Activated CD4-positive, alpha-beta T cell treated with anti-CD3 and anti-CD28 coated beads, Interleukin-2, amount 10 ng/mL, durations not matched to agents 24 days and 14 days (primary cell): ENCODE data around the gene LAMTOR5. TPM values are rescaled to one million over a fixed set of nuclear protein-coding genes. Genes with fewer than 3 reads are reported as not detected.

ENCODE experiments used
- DNase-seq: peaks from one replicate; pipeline ENCODE4 v3.0.0; 2022
- H3K27ac Mint-ChIP-seq: one replicate; pipeline ENCODE4 v1.8.0; 2022; ENCODE audit warnings: mild to moderate bottlenecking, mixed read lengths
- H3K27me3 Mint-ChIP-seq: one replicate; pipeline ENCODE4 v1.8.0; 2022; ENCODE audit warnings: mixed read lengths
- H3K36me3 Mint-ChIP-seq: one replicate; pipeline ENCODE4 v1.8.0; 2022; ENCODE audit warnings: low read depth, mild to moderate bottlenecking, mixed read lengths
- H3K4me1 Mint-ChIP-seq: one replicate; pipeline ENCODE4 v1.8.0; 2021; ENCODE audit warnings: mixed read lengths
- H3K4me3 Mint-ChIP-seq: one replicate; pipeline ENCODE4 v1.8.0; 2022; ENCODE audit warnings: mild to moderate bottlenecking, moderate library complexity, mixed read lengths
- H3K9me3 Mint-ChIP-seq: one replicate; pipeline ENCODE4 v1.8.0; 2021; ENCODE audit warnings: mixed read lengths
- intact Hi-C: fragments of 100-400 bp; cut with micrococcal nuclease; formaldehyde crosslinking; loops from one replicate; pipeline ENCODE4 v1.15.1; 2023
- total RNA-seq: library from RNA; stranded (reverse); gene quantifications from 2 replicates; pipeline ENCODE4 v1.2.3, GENCODE V29; 2022

LAMTOR5 gene
- total RNA-seq, 1 donor from 2014 or later, result 180 TPM

GRCh38 chr1:110390096-110390495, 17.4 kb downstream of the LAMTOR5 start:
- DNase-seq, result no peak
- no peak overlapping the region for H3K27ac Mint-ChIP-seq
- no peaks in the 10 kb centered on the region for H3K27me3 Mint-ChIP-seq
- H3K9me3 Mint-ChIP-seq, result no peaks in the 10 kb centered on the region
- H3K36me3 Mint-ChIP-seq, result peaks cover 16% of the 10 kb centered on the region
- peaks cover 4% of the 10 kb centered on the region for H3K4me1 Mint-ChIP-seq
- intact Hi-C loops, result no loop called here
- H3K4me3 Mint-ChIP-seq, result no peak overlapping the region

GRCh38 chr1:110387048-110387754, 20.3 kb downstream of the LAMTOR5 start:
- no peak for DNase-seq
- Mint-ChIP-seq H3K27ac (no peak overlapping the region), H3K4me3 (no peak overlapping the region), H3K27me3 (no peaks in the 10 kb centered on the region), H3K9me3 (no peaks in the 10 kb centered on the region), H3K36me3 (peaks cover 14% of the 10 kb centered on the region), H3K4me1 (peaks cover 20% of the 10 kb centered on the region)
- intact Hi-C loops, result no loop called here

GRCh38 chr1:110385369-110385768, 22.1 kb downstream of the LAMTOR5 start:
- no peak overlapping the region for H3K4me3 Mint-ChIP-seq
- peaks cover 23% of the 10 kb centered on the region for H3K36me3 Mint-ChIP-seq
- intact Hi-C loops, result no loop called here
- H3K9me3 Mint-ChIP-seq, result no peaks in the 10 kb centered on the region
- H3K27me3 Mint-ChIP-seq, result no peaks in the 10 kb centered on the region
- no peak for DNase-seq
- peaks cover 20% of the 10 kb centered on the region for H3K4me1 Mint-ChIP-seq
- no peak overlapping the region for H3K27ac Mint-ChIP-seq

- peaks cover 22% of the 10 kb centered on the region for H3K36me3 Mint-ChIP-seq
- intact Hi-C loops, result no loop called here
- H3K27ac Mint-ChIP-seq, result no peak overlapping the region
- H3K4me1 Mint-ChIP-seq, result peaks cover 20% of the 10 kb centered on the region
- DNase-seq, result no peak
- H3K4me3 Mint-ChIP-seq, result no peak overlapping the region
- no peaks in the 10 kb centered on the region for H3K27me3 Mint-ChIP-seq
- H3K9me3 Mint-ChIP-seq, result no peaks in the 10 kb centered on the region
Observed at GRCh38 chr1:110384581-110385321, 22.7 kb downstream of the LAMTOR5 start.

DNA sequence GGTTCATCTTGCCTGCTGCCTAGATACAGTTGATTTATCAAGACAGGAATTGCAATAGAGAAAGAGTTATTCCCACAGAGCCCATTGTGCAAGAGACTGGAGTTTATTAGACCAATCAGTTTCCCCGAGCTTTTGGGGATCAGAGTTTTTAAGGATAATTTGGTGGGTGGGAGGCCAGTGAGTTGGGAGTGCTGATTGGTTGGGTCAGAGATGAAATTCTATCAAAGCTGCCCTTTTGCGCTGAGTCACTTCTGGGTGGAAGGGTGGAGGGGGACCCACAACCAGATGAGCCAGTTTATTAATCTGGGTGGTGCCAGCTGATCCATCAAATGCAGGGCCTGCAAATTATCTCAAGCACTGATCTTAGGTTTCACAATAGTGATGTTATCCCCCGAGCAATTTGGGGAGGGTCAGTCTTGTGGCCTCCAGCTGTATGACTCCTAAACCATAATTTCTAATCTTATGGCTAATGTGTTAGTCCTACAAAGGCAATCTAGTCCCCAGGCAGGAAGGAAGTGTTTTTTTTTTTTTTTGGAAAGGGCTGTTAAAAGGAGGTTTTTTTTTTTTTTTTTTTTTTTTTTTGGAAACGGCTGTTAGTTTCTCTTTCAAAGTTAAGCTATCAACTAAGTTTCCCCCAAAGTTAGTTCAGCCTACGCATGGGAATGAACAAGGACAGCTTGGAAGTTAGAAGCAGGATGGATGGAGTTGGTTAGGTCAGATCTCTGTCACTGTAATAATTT, 24.1 kb downstream of the LAMTOR5 start:
- H3K27ac Mint-ChIP-seq, result peak overlapping the region; percentile 52
- H3K4me1 Mint-ChIP-seq, result peaks cover 20% of the 10 kb centered on the region
- no peak for DNase-seq
- no peaks in the 10 kb centered on the region for H3K9me3 Mint-ChIP-seq
- no peaks in the 10 kb centered on the region for H3K27me3 Mint-ChIP-seq
- H3K4me3 Mint-ChIP-seq, result peak overlapping the region; percentile 20
- peaks cover 31% of the 10 kb centered on the region for H3K36me3 Mint-ChIP-seq
- intact Hi-C loops, result no loop called here

DNA sequence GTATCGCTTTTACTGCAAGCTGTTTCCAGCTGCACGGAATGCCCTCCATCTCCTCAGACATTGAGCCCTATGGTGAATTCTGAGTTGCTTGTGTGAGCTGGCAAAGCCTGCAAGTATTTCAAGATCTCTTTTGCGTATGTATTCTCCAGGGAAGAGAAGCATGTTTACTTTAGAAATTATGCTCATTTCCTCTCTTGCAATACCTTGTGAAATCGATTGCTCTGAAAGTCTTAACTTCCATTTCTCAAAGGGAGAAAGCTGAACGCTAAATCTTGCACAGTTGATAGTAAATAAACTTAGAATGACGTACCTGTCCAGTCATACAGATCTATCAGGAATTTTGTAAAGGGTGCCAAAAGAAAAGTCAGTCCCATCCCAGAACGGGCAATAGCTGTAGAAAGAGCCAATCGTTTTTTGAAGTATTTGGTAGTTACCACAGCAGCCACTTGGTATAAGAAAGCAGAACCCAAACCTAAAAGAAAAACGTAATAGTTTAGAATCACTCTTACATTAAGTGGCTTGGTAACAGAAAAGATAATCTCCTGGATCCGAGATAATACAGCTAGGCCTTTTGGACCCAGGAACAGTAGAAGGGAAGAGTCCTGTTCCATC, 26.7 kb downstream of the LAMTOR5 start:
- no peaks in the 10 kb centered on the region for H3K9me3 Mint-ChIP-seq
- H3K27ac Mint-ChIP-seq, result peak overlapping the region; percentile 20
- intact Hi-C loops, result no loop called here
- no peaks in the 10 kb centered on the region for H3K27me3 Mint-ChIP-seq
- peaks cover 40% of the 10 kb centered on the region for H3K36me3 Mint-ChIP-seq
- H3K4me1 Mint-ChIP-seq, result peaks cover 16% of the 10 kb centered on the region
- H3K4me3 Mint-ChIP-seq, result no peak overlapping the region
- no peak for DNase-seq

DNA sequence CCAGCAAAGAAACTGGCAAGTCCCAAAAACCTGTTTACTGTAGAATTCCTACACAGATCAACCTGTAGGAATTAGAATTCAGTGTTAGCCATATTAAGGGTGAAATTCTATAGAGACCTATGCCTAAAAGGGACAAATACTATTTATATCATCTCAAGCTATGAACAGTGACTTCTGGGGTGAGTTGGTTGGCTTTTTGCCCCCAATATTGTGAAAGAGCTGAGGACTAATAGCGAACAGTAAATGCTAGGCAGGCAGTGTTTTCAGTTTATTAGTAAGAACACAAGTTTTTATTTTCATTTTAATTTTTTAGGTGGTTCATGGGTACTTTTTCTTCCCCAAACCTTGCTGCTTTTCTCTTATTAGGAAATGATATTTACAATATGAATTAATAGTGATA, 32.0 kb downstream of the LAMTOR5 start:
- intact Hi-C loops, result no loop called here
- H3K36me3 Mint-ChIP-seq, result peaks cover 40% of the 10 kb centered on the region
- no peaks in the 10 kb centered on the region for H3K27me3 Mint-ChIP-seq
- no peak for DNase-seq
- H3K27ac Mint-ChIP-seq, result no peak overlapping the region
- H3K4me3 Mint-ChIP-seq, result no peak overlapping the region
- H3K9me3 Mint-ChIP-seq, result no peaks in the 10 kb centered on the region
- peaks cover 3% of the 10 kb centered on the region for H3K4me1 Mint-ChIP-seq

DNA sequence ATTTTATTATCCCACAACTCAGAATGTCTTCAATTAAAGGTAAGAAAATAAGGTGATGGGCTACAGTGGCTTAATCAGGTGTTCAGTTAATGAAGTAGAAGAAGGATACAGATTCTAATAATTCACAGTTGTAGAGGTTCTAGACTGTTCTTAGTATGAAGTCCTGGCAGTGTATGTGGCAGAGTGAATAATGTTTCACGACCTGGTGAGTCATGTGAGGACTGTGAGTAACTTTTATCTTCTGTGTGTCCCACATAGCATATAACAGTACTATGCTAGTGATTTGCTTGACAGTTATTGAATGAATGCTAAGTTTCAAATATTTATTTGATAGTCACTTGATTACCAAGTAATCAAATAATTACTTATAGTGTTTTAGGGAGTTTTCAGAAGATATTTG, 36.7 kb downstream of the LAMTOR5 start:
- intact Hi-C loops, result loop anchor here (2.0 to 5.0 kb wide), 2 partner anchors 32 to 36 kb away; partner anchors contain the start of genes LAMTOR5 and RBM15
- no peaks in the 10 kb centered on the region for H3K27me3 Mint-ChIP-seq
- H3K4me3 Mint-ChIP-seq, result no peak overlapping the region
- peak overlapping the region; percentile 61 for H3K27ac Mint-ChIP-seq
- H3K4me1 Mint-ChIP-seq, result peaks cover 9% of the 10 kb centered on the region
- DNase-seq, result no peak
- no peaks in the 10 kb centered on the region for H3K9me3 Mint-ChIP-seq
- peaks cover 26% of the 10 kb centered on the region for H3K36me3 Mint-ChIP-seq

DNA sequence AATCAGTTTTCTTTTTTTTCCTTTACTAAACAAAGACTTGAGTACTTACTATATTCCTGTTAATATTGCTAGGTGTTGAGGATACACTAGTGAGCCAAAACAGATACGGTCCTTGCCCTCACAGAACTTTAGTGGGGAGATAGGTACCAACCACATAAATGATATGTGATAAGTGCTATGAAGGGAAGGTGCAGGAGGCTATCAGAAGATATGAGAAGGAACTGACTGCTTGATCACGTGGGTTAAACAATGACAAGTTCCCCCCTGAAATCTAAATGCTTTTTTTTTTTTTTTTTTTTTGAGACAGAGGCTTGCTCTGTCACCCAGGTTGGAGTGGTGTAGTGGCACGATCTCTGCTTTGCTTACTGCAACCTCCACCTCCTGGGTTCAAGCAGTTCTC, 43.3 kb downstream of the LAMTOR5 start:
- Mint-ChIP-seq H3K4me1 (peaks cover 7% of the 10 kb centered on the region), H3K9me3 (no peaks in the 10 kb centered on the region), H3K27me3 (no peaks in the 10 kb centered on the region), H3K27ac (no peak overlapping the region), H3K4me3 (no peak overlapping the region), H3K36me3 (peaks cover 31% of the 10 kb centered on the region)
- DNase-seq, result no peak
- intact Hi-C loops, result no loop called here

DNA sequence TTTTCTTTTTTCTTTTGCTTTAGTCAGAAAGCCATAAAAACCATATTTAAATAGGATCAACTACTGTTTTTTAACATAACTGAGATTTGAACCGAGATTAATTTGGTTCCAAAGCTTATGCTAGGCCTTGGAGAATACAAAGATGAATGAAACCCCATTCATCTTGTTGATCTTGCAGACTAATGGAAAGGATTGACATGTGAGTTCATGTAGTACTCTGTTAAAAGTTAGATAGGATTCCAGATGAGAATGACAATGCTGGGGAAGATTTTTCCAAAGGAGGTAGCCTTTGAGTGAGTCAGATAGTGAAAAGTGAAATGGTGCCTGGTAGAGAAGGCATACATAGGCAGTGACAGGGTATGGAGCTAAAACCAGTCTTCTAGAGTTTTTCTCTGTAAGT, 45.6 kb downstream of the LAMTOR5 start:
- Mint-ChIP-seq H3K9me3 (no peaks in the 10 kb centered on the region), H3K4me3 (no peak overlapping the region), H3K27me3 (no peaks in the 10 kb centered on the region), H3K27ac (no peak overlapping the region), H3K4me1 (peaks cover 10% of the 10 kb centered on the region), H3K36me3 (peaks cover 34% of the 10 kb centered on the region)
- DNase-seq, result no peak
- intact Hi-C loops, result no loop called here

- intact Hi-C loops, result no loop called here
- Mint-ChIP-seq H3K4me3 (no peak overlapping the region), H3K9me3 (no peaks in the 10 kb centered on the region), H3K27ac (no peak overlapping the region), H3K4me1 (peaks cover 15% of the 10 kb centered on the region), H3K27me3 (no peaks in the 10 kb centered on the region), H3K36me3 (peaks cover 38% of the 10 kb centered on the region)
- no peak for DNase-seq
Observed at GRCh38 chr1:110360431-110360830, 47.1 kb downstream of the LAMTOR5 start.

GRCh38 chr1:110356379-110356778, 51.1 kb downstream of the LAMTOR5 start:
- intact Hi-C loops, result no loop called here
- DNase-seq, result no peak
- Mint-ChIP-seq H3K9me3 (no peaks in the 10 kb centered on the region), H3K4me1 (peaks cover 26% of the 10 kb centered on the region), H3K27me3 (no peaks in the 10 kb centered on the region), H3K27ac (peak overlapping the region; percentile 45), H3K4me3 (no peak overlapping the region), H3K36me3 (peaks cover 31% of the 10 kb centered on the region)

DNA sequence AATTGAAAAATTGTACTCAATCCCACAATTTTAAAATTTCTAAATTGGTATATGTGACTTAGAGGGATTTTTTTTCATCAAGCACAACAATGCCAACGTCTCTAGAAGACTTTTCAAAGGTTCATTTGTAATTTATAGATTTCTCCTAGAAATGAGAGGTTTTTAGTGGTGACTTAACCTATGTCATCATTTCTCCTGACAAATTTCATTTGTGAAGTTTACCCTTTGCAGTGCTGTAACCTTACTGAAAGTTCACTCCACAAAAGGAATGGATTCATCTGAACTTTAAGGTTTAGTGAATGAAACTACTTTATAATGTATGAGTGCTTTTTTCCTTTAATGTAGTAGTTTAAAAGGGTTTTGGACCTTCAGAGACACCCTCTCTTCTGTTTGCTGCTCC, 52.2 kb downstream of the LAMTOR5 start:
- Mint-ChIP-seq H3K27ac (peak overlapping the region; percentile 30), H3K9me3 (no peaks in the 10 kb centered on the region), H3K36me3 (peaks cover 27% of the 10 kb centered on the region)

More for the DNA sequence above, 52.2 kb downstream of the LAMTOR5 start:
- intact Hi-C loops, result no loop called here
- no peak overlapping the region for H3K4me3 Mint-ChIP-seq
- H3K4me1 Mint-ChIP-seq, result peaks cover 33% of the 10 kb centered on the region
- DNase-seq, result no peak
- no peaks in the 10 kb centered on the region for H3K27me3 Mint-ChIP-seq
